ENCODE results near the gene HKDC1. TPM values are rescaled to one million over a fixed set of nuclear protein-coding genes. Genes with fewer than 3 reads are reported as not detected.
"Not testable (repeated sequence)": the region's sequence is repeated elsewhere in the genome, so short reads cannot be mapped to it uniquely, and the experiment has no call there.

The HKDC1 gene
- total RNA-seq, 4 donors from 2014 or later, result 0.06 to 1.5 (median 0.17) TPM; not detected in 1

GRCh38 chr10:69248117-69248730 is 28.1 kb downstream of the HKDC1 start:
- Histone ChIP-seq H3K27me3 (no peaks in the 10 kb centered on the region), H3K4me3 (no peak overlapping the region), H3K9me3 (no peaks in the 10 kb centered on the region), H3K36me3 (no peaks in the 10 kb centered on the region), H3K4me1 (no peaks in the 10 kb centered on the region), H3K27ac (replicated peaks in 1 of 4) (no peak overlapping the region)
- no peak for DNase-seq (ENCODE audit: extremely low spot score)
- WGBS, result 82% methylated on average over 24 of the region's 24 CpGs
- intact Hi-C loops (cut with DNase I), result no loop called here
- TF ChIP-seq POLR2A (IDR thresholded peaks at IDR 0.05; ENCODE audit: low read depth) (no peak), EP300 (IDR thresholded peaks at IDR 0.05) (no peak), POLR2AphosphoS5 (IDR thresholded peaks at IDR 0.05) (no peak), CTCF (IDR thresholded peaks at IDR 0.05) (no peak)

DNA sequence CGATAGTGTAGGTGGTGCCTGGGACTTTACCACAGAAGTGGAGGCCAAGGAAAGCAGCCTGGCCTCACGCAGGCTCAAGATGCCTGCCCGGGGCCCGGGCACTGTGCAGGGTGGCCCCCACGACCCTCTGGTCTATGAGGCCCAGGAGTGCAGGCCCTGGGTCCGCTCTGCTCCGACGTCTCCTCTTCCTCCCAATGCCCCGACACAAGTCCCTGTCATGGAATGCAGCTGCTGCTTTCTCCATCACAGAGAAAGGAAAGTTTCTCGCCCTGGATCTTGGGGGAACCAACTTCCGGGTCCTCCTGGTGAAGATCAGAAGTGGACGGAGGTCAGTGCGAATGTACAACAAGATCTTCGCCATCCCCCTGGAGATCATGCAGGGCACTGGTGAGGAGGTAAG is 29.9 kb downstream of the HKDC1 start:
- Histone ChIP-seq H3K27me3 (no peaks in the 10 kb centered on the region), H3K27ac (replicated peaks in 1 of 4) (no peak overlapping the region), H3K4me1 (no peaks in the 10 kb centered on the region), H3K9me3 (no peaks in the 10 kb centered on the region), H3K4me3 (no peak overlapping the region), H3K36me3 (no peaks in the 10 kb centered on the region)
- TF ChIP-seq POLR2AphosphoS5 (IDR thresholded peaks at IDR 0.05) (no peak), CTCF (IDR thresholded peaks at IDR 0.05) (no peak), POLR2A (IDR thresholded peaks at IDR 0.05; ENCODE audit: low read depth) (no peak), EP300 (IDR thresholded peaks at IDR 0.05) (no peak)
- 91% methylated on average over 11 of the region's 14 CpGs for WGBS
- intact Hi-C loops (cut with DNase I), result no loop called here
- no peak for DNase-seq (ENCODE audit: extremely low spot score)

GRCh38 chr10:69251417-69251816 is 31.3 kb downstream of the HKDC1 start:
- H3K27ac ChIP-seq (replicated peaks in 1 of 4); H3K4me1 ChIP-seq; H3K36me3 ChIP-seq; intact Hi-C loops (cut with DNase I); H3K4me3 ChIP-seq; H3K9me3 ChIP-seq; H3K27me3 ChIP-seq; DNase-seq (ENCODE audit: extremely low spot score): not testable (repeated sequence)
- whole genome bisulfite sequencing, result 98% methylated on average over 2 of the region's 2 CpGs

GRCh38 chr10:69253171-69253570 is 33.0 kb downstream of the HKDC1 start:
- Histone ChIP-seq H3K4me3 (no peak overlapping the region), H3K9me3 (no peaks in the 10 kb centered on the region), H3K36me3 (no peaks in the 10 kb centered on the region), H3K27me3 (no peaks in the 10 kb centered on the region), H3K4me1 (no peaks in the 10 kb centered on the region), H3K27ac (replicated peaks in 1 of 4) (no peak overlapping the region)
- intact Hi-C loops (cut with DNase I), result no loop called here
- TF ChIP-seq POLR2AphosphoS5 (IDR thresholded peaks at IDR 0.05) (no peak), EP300 (IDR thresholded peaks at IDR 0.05) (no peak), POLR2A (IDR thresholded peaks at IDR 0.05; ENCODE audit: low read depth) (no peak), CTCF (IDR thresholded peaks at IDR 0.05) (no peak)
- DNase-seq (ENCODE audit: extremely low spot score), result no peak
- WGBS, result 80% methylated on average over 3 of the region's 3 CpGs

DNA sequence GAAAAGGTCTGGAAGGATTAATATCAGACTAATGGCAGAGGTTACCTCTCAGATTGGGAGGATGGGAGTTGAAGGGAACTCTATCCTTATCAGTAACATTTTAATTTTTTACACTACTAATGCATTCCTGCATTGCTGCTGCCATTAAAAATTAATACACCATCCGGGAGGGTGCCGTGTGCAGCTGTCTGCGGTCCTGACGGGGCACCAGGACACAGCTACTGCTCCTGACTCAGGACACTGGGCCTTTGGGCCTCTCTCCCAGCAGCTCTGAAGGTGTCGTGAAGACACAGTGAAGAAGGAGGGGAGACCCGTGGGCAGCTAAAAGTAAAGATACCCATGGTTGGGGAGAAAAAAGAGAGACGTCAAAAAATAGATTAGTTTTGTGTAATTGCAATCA is 34.7 kb downstream of the HKDC1 start:
- no peak overlapping the region for H3K27ac ChIP-seq (replicated peaks in 1 of 4)
- intact Hi-C loops (cut with DNase I), result no loop called here
- no peaks in the 10 kb centered on the region for H3K9me3 ChIP-seq
- no peak for TF ChIP-seq POLR2A (IDR thresholded peaks at IDR 0.05; ENCODE audit: low read depth)
- no peak for TF ChIP-seq POLR2AphosphoS5 (IDR thresholded peaks at IDR 0.05)
- TF ChIP-seq CTCF (IDR thresholded peaks at IDR 0.05), result no peak
- TF ChIP-seq EP300 (IDR thresholded peaks at IDR 0.05), result no peak
- no peaks in the 10 kb centered on the region for H3K27me3 ChIP-seq
- no peaks in the 10 kb centered on the region for H3K36me3 ChIP-seq
- WGBS, result 81% methylated on average over 7 of the region's 7 CpGs
- no peaks in the 10 kb centered on the region for H3K4me1 ChIP-seq
- no peak for DNase-seq (ENCODE audit: extremely low spot score)
- no peak overlapping the region for H3K4me3 ChIP-seq

Measured in esophagus muscularis mucosa (tissue), 4 donors.